ENCODE data around the gene PSD4. TPM values are rescaled to one million over a fixed set of nuclear protein-coding genes. Genes with fewer than 3 reads are reported as not detected.
"Not testable (repeated sequence)": the region's sequence is repeated elsewhere in the genome, so short reads cannot be mapped to it uniquely, and the experiment has no call there.

PSD4 gene
- total RNA-seq, 1 experiment from 2014 or later: 27.0 TPM

GRCh38 chr2:113225263-113226259 is 51.8 kb downstream of the PSD4 start:
- in situ Hi-C loops (cut with HindIII; ENCODE audit: low pct_unique_long_range_greater_than_20kb, low sequenced_read_pairs): no loop called here
- DNase-seq (ENCODE audit: low read depth): peak; percentile 100

DNA sequence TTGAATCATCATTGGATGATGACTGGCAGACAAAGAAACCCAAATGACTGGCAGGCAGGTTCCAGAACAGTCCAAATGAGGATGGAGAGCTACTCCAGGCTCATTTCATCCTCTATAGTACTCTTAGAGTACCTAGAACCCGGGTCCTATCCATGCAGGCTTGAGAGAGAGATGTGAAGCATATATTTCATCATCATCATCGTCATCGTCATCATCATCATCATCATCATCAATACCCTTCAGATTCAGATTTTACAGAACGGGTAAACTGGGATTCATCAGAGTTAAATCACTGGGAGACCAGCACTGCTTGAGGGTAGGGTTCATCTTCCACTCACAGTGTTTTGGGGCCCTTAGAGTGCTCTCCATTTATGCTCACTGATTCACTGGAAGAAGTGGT is 52.7 kb downstream of the PSD4 start:
- in situ Hi-C loops (cut with HindIII; ENCODE audit: low pct_unique_long_range_greater_than_20kb, low sequenced_read_pairs): no loop called here
- no peak for DNase-seq (ENCODE audit: low read depth)

DNA sequence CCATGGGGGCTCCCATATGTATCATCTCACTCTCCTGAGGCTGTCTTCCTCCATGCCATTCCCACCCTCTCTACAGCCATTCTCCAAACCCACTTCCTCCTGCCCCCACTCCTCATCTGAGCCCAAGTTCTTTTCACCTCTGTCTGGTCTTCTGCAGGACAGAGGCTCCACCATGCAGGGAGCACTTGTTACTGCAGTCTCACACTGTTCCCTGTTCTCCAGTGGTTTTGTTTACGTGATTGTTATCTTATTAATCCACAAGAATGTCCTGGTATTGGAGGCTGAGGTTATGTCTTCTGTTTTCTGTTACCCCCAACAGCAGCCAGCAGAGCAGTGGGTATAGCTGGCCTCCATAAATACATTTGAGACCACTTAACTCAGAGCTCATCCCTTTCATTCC is 53.5 kb downstream of the PSD4 start:
- in situ Hi-C loops (cut with HindIII; ENCODE audit: low pct_unique_long_range_greater_than_20kb, low sequenced_read_pairs): no loop called here

GRCh38 chr2:113227698-113228097 is 53.9 kb downstream of the PSD4 start:
- no peak for DNase-seq (ENCODE audit: low read depth)
- in situ Hi-C loops (cut with HindIII; ENCODE audit: low pct_unique_long_range_greater_than_20kb, low sequenced_read_pairs): no loop called here

More for the DNA sequence above, 53.5 kb downstream of the PSD4 start:
- peak; percentile 56 for DNase-seq (ENCODE audit: low read depth)

- in situ Hi-C loops (cut with HindIII; ENCODE audit: low pct_unique_long_range_greater_than_20kb, low sequenced_read_pairs): no loop called here
- no peak for DNase-seq (ENCODE audit: low read depth)
These were observed 54.6 kb downstream of the PSD4 start for GRCh38 chr2:113228351-113228750.

DNA sequence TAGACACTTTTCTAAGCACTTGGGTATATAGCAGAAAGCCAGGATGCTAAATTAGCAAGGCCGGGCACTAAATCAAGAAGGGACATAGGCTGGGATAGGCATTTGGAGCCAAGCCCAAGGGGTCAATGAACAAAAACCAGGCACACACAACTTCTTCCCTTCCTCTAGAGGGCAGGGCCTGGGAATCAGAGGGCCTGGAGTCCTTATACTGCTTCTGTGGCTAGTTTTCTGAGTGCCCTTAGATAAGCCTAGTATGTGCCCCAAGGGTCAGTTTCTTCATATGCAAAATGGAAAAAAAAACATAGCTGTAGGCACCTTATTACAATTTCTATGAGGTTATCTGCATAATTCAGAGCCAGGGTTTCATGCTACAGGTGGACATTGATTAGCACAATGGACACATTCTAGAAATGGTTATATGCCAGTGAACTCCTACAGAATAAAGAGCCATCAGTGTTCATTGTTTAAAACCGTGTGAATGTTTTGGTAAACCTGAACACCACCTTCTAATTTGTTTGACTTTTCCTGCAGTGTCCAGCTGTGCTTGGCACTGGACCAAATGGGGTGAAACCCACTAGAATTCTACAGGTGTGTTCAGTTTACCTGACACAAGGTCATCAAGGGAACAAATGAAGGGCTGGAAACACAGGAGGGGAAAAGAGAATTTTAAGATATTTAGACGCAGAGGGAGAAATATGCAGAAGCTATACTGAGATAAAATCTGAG is 55.4 kb downstream of the PSD4 start:
- no peak for DNase-seq (ENCODE audit: low read depth)
- in situ Hi-C loops (cut with HindIII; ENCODE audit: low pct_unique_long_range_greater_than_20kb, low sequenced_read_pairs): no loop called here

DNA sequence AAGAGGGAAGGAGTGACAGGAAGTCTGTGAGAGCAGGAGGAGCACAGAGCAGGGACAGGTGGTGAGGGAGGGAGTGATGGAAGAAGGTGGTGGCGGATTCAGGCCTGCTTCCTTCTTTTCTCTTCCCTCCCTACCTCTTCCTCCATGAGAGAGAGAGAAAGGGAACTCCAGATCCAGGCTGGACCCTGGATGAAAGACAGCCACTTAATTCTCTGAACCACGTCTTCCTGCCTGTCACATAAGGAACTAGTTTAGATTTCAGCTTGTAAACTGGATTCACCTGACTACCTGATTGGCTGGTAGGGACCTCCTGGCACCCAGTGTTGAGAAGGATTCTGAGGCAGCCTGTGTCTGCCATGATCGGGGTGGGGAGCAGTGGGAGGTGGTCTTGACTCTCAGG is 56.0 kb downstream of the PSD4 start:
- in situ Hi-C loops (cut with HindIII; ENCODE audit: low pct_unique_long_range_greater_than_20kb, low sequenced_read_pairs): no loop called here
- no peak for DNase-seq (ENCODE audit: low read depth)

- in situ Hi-C loops (cut with HindIII; ENCODE audit: low pct_unique_long_range_greater_than_20kb, low sequenced_read_pairs): no loop called here
- no peak for DNase-seq (ENCODE audit: low read depth)
These were observed 56.8 kb downstream of the PSD4 start for GRCh38 chr2:113230531-113230930.

GRCh38 chr2:113231064-113231463 is 57.3 kb downstream of the PSD4 start:
- in situ Hi-C loops (cut with HindIII; ENCODE audit: low pct_unique_long_range_greater_than_20kb, low sequenced_read_pairs): no loop called here
- DNase-seq (ENCODE audit: low read depth): no peak

DNA sequence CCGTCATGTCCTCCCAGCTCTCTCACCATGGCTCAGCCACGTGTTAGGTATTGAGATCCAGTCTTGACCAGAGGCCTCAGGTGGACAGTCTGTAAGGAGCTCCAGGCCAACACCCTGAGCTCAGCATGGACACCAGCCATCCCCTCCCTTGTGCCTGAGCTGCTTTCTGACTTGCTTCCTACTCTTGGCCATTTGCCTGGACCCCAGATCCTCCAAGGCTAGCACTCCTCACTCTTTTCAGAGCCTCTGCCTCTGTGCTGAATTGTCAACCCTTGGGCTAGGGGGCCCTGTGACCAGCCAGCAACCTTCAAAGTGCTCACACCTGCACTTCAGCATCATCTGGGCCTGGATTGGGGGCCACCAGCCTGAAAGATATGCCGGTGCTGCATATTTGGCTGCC is 58.4 kb downstream of the PSD4 start:
- no peak for DNase-seq (ENCODE audit: low read depth)
- in situ Hi-C loops (cut with HindIII; ENCODE audit: low pct_unique_long_range_greater_than_20kb, low sequenced_read_pairs): no loop called here

- in situ Hi-C loops (cut with HindIII; ENCODE audit: low pct_unique_long_range_greater_than_20kb, low sequenced_read_pairs): no loop called here
- no peak for DNase-seq (ENCODE audit: low read depth)
These were observed 59.0 kb downstream of the PSD4 start for GRCh38 chr2:113232740-113233139.

GRCh38 chr2:113233593-113234550 is 60.1 kb downstream of the PSD4 start:
- in situ Hi-C loops (cut with HindIII; ENCODE audit: low pct_unique_long_range_greater_than_20kb, low sequenced_read_pairs): no loop called here
- DNase-seq (ENCODE audit: low read depth): no peak

DNA sequence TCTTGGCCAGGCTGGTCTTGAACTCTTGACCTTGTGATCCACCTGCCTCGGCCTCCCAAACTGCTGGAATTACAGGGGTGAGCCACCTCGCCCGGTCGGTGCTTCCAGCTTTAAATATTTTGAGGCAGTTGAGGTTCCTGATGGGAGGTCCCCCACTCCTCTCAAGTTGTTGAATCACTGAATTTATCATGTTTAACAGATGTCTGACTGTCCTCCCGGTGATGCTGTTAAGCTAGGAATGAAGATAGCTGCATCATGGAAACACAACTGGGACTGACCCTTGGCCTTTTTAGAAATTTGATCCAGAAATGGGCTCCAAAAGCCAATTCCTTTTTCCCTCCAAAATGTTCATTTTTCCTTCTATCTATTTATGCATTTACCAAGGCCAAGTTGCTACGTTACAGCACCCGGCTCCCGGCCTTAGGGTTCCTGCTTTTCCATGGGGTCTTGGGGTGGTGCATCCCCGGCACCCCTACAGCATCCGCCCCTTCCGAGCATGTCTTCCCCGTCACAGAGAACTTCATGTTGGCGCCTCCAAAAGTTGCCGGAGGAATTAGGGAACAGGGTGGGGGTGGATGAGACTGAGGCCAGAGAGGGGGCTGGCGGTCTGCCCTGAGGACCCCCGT is 61.1 kb downstream of the PSD4 start:
- in situ Hi-C loops (cut with HindIII; ENCODE audit: low pct_unique_long_range_greater_than_20kb, low sequenced_read_pairs): no loop called here
- no peak for DNase-seq (ENCODE audit: low read depth)

DNA sequence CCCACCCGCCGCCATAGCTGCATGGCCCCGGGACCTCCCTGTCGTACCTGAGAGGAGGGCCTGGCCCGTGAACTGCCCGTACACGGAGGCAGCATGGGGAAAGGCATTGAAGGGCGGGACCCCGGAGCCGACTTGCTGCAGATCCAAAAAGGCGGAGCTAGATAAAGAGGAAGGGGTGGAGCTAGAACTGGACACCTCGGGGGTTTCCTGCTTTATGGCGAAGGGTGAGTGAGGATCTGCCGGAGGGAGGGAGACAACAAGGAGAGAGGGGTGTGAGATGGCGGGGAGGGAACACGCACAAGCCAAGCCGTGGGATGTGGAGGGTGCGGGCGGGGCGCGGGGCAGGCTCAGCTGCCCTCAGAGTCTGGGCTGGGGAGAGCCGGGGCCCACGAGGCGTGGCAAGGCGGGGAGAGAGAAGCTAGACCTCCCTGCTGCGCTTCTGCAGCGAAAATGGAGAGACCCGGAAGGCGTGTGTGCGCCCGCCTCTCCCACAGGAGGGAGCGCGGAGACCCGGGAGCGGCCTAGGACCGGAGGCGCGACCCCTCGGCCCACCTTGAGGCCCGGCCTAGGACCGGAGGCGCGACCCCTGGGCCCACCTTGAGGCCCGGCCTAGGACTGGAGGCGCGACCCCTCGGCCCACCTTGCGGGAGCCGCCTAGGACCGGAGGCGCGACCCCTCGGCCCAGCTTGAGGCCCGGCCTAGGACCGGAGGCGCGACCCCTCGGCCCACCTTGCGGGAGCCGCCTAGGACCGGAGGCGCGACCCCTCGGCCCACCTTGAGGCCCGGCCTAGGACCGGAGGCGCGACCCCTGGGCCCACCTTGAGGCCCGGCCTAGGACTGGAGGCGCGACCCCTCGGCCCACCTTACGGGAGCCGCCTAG is 61.8 kb downstream of the PSD4 start:
- DNase-seq (ENCODE audit: low read depth): not testable (repeated sequence)

GRCh38 chr2:113236367-113237159 is 62.8 kb downstream of the PSD4 start:
- in situ Hi-C loops (cut with HindIII; ENCODE audit: low pct_unique_long_range_greater_than_20kb, low sequenced_read_pairs): no loop called here

More for the DNA sequence above, 61.8 kb downstream of the PSD4 start:
- in situ Hi-C loops (cut with HindIII; ENCODE audit: low pct_unique_long_range_greater_than_20kb, low sequenced_read_pairs): not testable (repeated sequence)

DNA sequence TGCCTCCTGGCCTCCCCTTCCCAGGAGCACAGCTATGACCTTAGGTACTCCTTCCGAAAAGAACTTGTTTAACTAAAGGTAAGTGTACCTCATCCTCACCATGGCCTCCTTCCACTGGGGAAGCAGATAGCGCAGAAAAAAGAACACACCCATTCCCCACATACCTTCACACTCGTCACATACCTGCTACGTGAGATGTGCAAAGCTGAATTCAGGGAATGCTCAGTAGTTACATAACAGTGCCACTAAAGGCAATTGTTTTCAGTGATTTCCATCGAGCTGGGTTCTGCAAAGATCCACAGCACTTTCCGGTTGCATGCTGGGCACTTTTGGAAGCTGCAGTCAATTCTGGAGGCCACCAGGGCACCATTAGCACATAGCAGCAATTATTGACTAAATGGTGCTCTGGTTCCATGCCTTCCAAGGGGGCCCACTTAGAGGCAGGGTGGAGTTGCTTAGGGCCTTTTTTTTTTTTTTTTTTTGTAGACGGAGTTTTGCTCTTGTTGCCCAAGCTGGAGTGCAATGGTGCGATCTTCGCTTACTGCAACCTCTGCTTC is 63.9 kb downstream of the PSD4 start:
- in situ Hi-C loops (cut with HindIII; ENCODE audit: low pct_unique_long_range_greater_than_20kb, low sequenced_read_pairs): no loop called here

More at GRCh38 chr2:113236367-113237159, 62.8 kb downstream of the PSD4 start:
- DNase-seq (ENCODE audit: low read depth): no peak

More for the DNA sequence above, 63.9 kb downstream of the PSD4 start:
- DNase-seq (ENCODE audit: low read depth): no peak
